Thyroid gland (tissue), 4 donors: Measurements from ENCODE around the gene SLC4A4. TPM values are rescaled to one million over a fixed set of nuclear protein-coding genes. Genes with fewer than 3 reads are reported as not detected.

Experiments
- DNase-seq, 2 donors: peaks; one replicate each; pipeline ENCODE4 v3.0.0-alpha.2; 2019
- H3K27ac ChIP-seq, 3 donors: fragments of 200-600 bp; sonication (generic); 1 replicate in 2 of 3; 2 replicates in 1 of 3; pipeline ENCODE4 v1.5.1; 2016 to 2019; ENCODE audit warnings: mild to moderate bottlenecking in 1 of 3, moderate library complexity in 1 of 3
- H3K27me3 ChIP-seq: fragments of 200-600 bp; sonication (generic); one replicate; pipeline ENCODE4 v1.5.1; 2019
- H3K36me3 ChIP-seq, 2 donors: fragments of 200-600 bp; sonication (generic); one replicate each; pipeline ENCODE4 v1.5.1; 2016 to 2019
- H3K4me1 ChIP-seq, 2 donors: fragments of 200-600 bp; sonication (generic); one replicate each; pipeline ENCODE4 v1.5.1; 2017 to 2019
- H3K4me3 ChIP-seq, 3 donors: fragments of 200-600 bp; sonication (generic); replicated peaks in 1 of 3; 1 replicate in 2 of 3; 2 replicates in 1 of 3; pipeline ENCODE4 v1.5.1; 2016; ENCODE audit warnings: mild to moderate bottlenecking in 1 of 3
- H3K9me3 ChIP-seq: fragments of 200-600 bp; sonication (generic); one replicate; pipeline ENCODE4 v1.5.1; 2017
- POLR2A ChIP-seq, 2 donors: fragments of 450-650 bp; IDR thresholded peaks; one replicate each; pipeline ENCODE4 v1.6.1; 2017; ENCODE audit warnings: antibody characterized with exemption in 2 of 2, mild to moderate bottlenecking in 2 of 2, moderate library complexity in 1 of 2
- WGBS, 2 donors: methylation state at CpG; one replicate each; pipeline ENCODE4 v1.1.5; 2017; 5-methylcytosine and 5-hydroxymethylcytosine counted together
- intact Hi-C: fragments of 100-400 bp; cut with DNase I; formaldehyde crosslinking; loops from one replicate; pipeline ENCODE4 v1.15.1; 2023
- total RNA-seq, 4 donors: library from RNA; depleted of rRNA; stranded (reverse); fragments of >200 nt; gene quantifications; one replicate each; pipeline ENCODE4 v1.2.3, GENCODE V29; 2016
- TF ChIP-seq, protein P1 (sequence below), 6 experiments: fragments of 200-600 bp in 3 of 6; fragments of 450-650 bp in 3 of 6; sonication (generic) in 3 of 6; IDR thresholded peaks; one replicate each; pipeline ENCODE4 v1.5.1; 2016 to 2019; ENCODE audit warnings: antibody characterized with exemption in 6 of 6, mild to moderate bottlenecking in 2 of 6, inconsistent platforms in 1 of 6, moderate library complexity in 1 of 6

Gene SLC4A4
- total RNA-seq, 4 donors from 2014 or later = 39.8 to 90.7 (median 72.8) TPM

DNA sequence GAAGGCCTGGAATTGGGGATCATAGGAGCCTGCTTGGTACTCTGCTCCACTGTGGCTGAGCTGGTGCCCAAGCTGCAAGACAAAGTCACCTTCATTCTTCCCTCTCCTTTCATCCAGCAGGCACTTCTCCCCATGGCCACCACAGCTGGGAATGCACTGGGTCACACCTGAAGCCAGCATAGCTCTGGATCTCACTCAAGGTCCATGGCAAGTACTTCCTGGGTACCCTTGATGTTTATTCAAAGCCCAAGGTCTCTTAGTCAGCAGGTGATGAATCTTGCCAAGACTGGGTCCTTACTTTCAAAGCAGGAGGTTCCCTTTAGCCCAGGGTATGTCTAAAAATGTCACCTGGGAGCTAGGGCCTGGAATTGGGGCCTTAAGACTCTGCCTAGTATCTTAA is 4.9 kb upstream of the SLC4A4 start:
- intact Hi-C loops = no loop called here
- Histone ChIP-seq H3K36me3 (no peaks in the 10 kb centered on the region), H3K27me3 (no peaks in the 10 kb centered on the region), H3K27ac (no peak overlapping the region), H3K9me3 (no peaks in the 10 kb centered on the region), H3K4me1 (peaks cover 0 to 4% of the 10 kb centered on the region in 2 donors), H3K4me3 (no peak overlapping the region)
- DNase-seq = no peak
- TF ChIP-seq, protein P1, sequence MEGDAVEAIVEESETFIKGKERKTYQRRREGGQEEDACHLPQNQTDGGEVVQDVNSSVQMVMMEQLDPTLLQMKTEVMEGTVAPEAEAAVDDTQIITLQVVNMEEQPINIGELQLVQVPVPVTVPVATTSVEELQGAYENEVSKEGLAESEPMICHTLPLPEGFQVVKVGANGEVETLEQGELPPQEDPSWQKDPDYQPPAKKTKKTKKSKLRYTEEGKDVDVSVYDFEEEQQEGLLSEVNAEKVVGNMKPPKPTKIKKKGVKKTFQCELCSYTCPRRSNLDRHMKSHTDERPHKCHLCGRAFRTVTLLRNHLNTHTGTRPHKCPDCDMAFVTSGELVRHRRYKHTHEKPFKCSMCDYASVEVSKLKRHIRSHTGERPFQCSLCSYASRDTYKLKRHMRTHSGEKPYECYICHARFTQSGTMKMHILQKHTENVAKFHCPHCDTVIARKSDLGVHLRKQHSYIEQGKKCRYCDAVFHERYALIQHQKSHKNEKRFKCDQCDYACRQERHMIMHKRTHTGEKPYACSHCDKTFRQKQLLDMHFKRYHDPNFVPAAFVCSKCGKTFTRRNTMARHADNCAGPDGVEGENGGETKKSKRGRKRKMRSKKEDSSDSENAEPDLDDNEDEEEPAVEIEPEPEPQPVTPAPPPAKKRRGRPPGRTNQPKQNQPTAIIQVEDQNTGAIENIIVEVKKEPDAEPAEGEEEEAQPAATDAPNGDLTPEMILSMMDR (IDR thresholded peaks at IDR 0.05) = no peak
- TF ChIP-seq POLR2A (IDR thresholded peaks at IDR 0.05) = no peak

DNA sequence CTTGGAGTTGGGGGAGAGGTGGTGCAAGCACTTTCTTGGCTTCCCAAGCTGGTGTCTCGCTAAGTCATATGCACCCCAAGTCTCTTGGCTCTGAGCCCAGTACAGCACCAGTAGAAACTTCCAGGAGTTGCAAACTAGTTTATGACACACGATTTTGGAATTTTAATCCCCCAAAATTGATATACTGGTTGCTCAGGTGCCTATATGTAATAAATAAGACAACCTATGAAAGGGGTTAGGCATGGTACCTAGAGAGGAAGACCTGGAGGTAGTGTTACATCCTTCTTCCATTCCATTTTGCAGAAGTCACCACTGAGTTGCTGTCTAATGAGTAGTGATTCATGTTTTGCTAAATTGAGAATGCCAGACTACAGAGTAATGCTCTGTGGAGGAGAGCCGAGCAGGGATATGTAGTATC is 4.3 kb upstream of the SLC4A4 start:
- Histone ChIP-seq H3K4me1 (peaks cover 0 to 4% of the 10 kb centered on the region in 2 donors), H3K27ac (no peak overlapping the region), H3K27me3 (no peaks in the 10 kb centered on the region), H3K9me3 (no peaks in the 10 kb centered on the region), H3K36me3 (no peaks in the 10 kb centered on the region), H3K4me3 (no peak overlapping the region)
- intact Hi-C loops = no loop called here
- WGBS, 2 donors = 82 to 86% methylated on average over 3 of the region's 3 CpGs
- TF ChIP-seq, protein P1 (IDR thresholded peaks at IDR 0.05) = no peak
- no peak for TF ChIP-seq POLR2A (IDR thresholded peaks at IDR 0.05)
- DNase-seq = no peak

DNA sequence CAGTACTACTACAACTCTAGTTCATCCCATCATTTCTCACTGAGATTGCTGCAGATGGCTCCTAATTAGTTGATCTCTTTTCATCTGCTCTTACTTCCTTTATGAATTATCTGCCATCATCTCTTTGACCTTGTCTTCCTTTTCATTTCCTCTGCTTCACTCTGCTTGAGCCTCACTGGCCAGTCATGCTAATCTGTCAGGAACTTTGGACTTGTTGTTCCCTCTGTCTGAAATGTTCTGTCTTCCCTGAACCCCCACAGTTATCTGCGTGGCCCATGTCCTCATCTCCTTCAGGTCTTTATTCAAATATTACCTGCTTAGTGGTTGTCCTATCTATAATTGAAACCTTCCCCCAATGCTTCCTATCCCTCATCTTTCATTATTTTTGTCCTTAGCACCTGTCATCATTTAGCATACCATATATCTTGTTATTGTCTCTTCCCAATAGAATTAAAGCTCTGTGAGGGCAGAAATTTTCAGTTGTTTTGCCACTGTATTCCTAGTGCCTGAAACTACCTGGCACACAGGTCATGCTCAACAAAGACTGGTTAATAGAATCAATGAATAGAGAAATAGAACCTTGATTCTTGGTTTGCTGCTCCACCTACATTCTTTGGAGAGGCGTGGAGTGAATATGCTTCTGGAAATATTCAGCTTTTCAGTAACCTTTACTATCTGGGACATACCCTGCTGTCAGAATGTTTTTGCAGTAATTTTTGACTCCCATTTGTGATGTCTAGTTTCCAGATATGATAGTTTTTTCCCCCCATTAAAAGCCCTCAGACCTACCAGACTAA is 5.0 kb downstream of the SLC4A4 start:
- Histone ChIP-seq H3K27ac (no peak overlapping the region), H3K9me3 (no peaks in the 10 kb centered on the region), H3K4me1 (peaks cover 0 to 5% of the 10 kb centered on the region in 2 donors), H3K36me3 (no peaks in the 10 kb centered on the region), H3K27me3 (no peaks in the 10 kb centered on the region), H3K4me3 (no peak overlapping the region)
- no peak for DNase-seq
- intact Hi-C loops = no loop called here
- WGBS, 2 donors = 93 to 94% methylated on average over 2 of the region's 2 CpGs
- no peak for TF ChIP-seq POLR2A (IDR thresholded peaks at IDR 0.05)
- TF ChIP-seq, protein P1 (IDR thresholded peaks at IDR 0.05) = no peak

DNA sequence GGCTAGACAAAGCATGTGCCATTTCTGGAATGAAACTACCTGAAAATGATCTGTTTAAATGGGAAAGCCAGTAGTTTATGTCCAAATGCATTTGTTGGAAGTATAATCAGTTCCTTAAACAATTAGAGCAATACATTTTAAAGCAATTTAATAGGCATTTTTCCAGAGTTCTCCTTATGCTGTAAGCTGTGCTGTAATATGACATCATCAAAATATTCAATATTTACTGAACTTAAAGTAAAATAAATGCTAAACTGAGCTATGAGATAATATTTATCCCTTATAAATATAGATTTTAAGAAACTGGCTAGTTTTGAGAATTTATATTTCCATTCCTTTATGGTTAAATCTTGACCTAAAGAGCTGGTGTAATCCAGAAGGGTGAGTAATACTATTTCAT is 7.9 kb downstream of the SLC4A4 start:
- no peaks in the 10 kb centered on the region for H3K36me3 ChIP-seq
- no peak overlapping the region for H3K4me3 ChIP-seq
- H3K27ac ChIP-seq = no peak overlapping the region
- no peak for TF ChIP-seq POLR2A (IDR thresholded peaks at IDR 0.05)
- TF ChIP-seq, protein P1 (IDR thresholded peaks at IDR 0.05) = no peak
- intact Hi-C loops = no loop called here
- H3K27me3 ChIP-seq = no peaks in the 10 kb centered on the region
- no peaks in the 10 kb centered on the region for H3K9me3 ChIP-seq
- no peak for DNase-seq
- peaks cover 0 to 5% of the 10 kb centered on the region in 2 donors for H3K4me1 ChIP-seq

DNA sequence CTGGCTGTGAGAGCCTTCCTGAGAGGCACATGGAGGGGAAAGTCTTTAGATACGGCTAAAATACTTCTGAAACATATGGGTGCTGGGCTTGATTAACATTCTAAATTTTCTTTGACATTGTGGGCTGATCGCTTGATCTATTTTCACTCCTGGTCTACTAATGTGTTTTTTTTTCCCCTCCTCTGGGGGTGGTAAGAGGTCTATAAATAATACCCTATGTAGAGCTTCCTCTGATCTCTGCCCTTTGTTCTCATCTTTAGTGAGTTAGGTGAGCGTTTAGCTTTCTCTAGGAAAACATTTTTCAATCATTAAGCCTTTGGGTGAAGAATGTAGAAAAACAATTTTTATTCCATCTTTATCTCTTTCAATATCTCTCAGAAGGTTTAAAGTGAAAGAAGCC is 9.8 kb downstream of the SLC4A4 start:
- intact Hi-C loops = no loop called here
- no peak for DNase-seq
- Histone ChIP-seq H3K4me3 (no peak overlapping the region), H3K9me3 (no peaks in the 10 kb centered on the region), H3K27me3 (no peaks in the 10 kb centered on the region), H3K4me1 (peaks cover 0 to 5% of the 10 kb centered on the region in 2 donors), H3K27ac (no peak overlapping the region), H3K36me3 (no peaks in the 10 kb centered on the region)
- WGBS, 2 donors = 86 to 87% methylated on average over 3 of the region's 3 CpGs
- TF ChIP-seq POLR2A (IDR thresholded peaks at IDR 0.05) = no peak
- TF ChIP-seq, protein P1 (IDR thresholded peaks at IDR 0.05) = no peak
